ENCODE results near the gene BRF1. TPM values are rescaled to one million over a fixed set of nuclear protein-coding genes. Genes with fewer than 3 reads are reported as not detected.

BRF1 gene
- total RNA-seq, 1 experiment from 2014 or later, result 25.0 TPM

GRCh38 chr14:105161964-105162668 is 138.7 kb downstream of the BRF1 start:
- Histone ChIP-seq H3K27me3 (no peaks in the 10 kb centered on the region), H3K9me3 (no peaks in the 10 kb centered on the region), H3K36me3 (no peaks in the 10 kb centered on the region), H3K4me3 (no peak overlapping the region)
- DNase-seq, result no peak

GRCh38 chr14:105161309-105161708 is 139.5 kb downstream of the BRF1 start:
- DNase-seq, result no peak
- H3K4me3 ChIP-seq, result no peak overlapping the region
- H3K9me3 ChIP-seq, result no peaks in the 10 kb centered on the region
- H3K27me3 ChIP-seq, result no peaks in the 10 kb centered on the region
- no peaks in the 10 kb centered on the region for H3K36me3 ChIP-seq

- DNase-seq, result no peak
- no peaks in the 10 kb centered on the region for H3K36me3 ChIP-seq
- H3K27me3 ChIP-seq, result no peaks in the 10 kb centered on the region
- no peaks in the 10 kb centered on the region for H3K9me3 ChIP-seq
- H3K4me3 ChIP-seq, result no peak overlapping the region
Observed at GRCh38 chr14:105160776-105161175, 140.0 kb downstream of the BRF1 start.

- Histone ChIP-seq H3K9me3 (no peaks in the 10 kb centered on the region), H3K4me3 (no peak overlapping the region), H3K27me3 (no peaks in the 10 kb centered on the region), H3K36me3 (no peaks in the 10 kb centered on the region)
- DNase-seq, result no peak
Observed at GRCh38 chr14:105159344-105159743, 141.5 kb downstream of the BRF1 start.

Other genes with a start within 250 kb of the BRF1 start
- not detected in 2 replicates for gene GPR132, start 235.6 kb downstream of the BRF1 start, total RNA-seq (2014; rRNA removed; shearing (Covaris generic); ENCODE audit: low replicate concordance)
- 3.1 and 12.4 TPM in 2 replicates for gene JAG2, start 132.2 kb downstream of the BRF1 start, total RNA-seq (2014; rRNA removed; shearing (Covaris generic); ENCODE audit: low replicate concordance)
- gene NUDT14, start 119.7 kb downstream of the BRF1 start, total RNA-seq (2014; rRNA removed; shearing (Covaris generic); ENCODE audit: low replicate concordance), result 10.0 and 18.7 TPM in 2 replicates
- 21.3 and 25.1 TPM in 2 replicates for gene BTBD6, start 52.5 kb downstream of the BRF1 start, total RNA-seq (2014; rRNA removed; shearing (Covaris generic); ENCODE audit: low replicate concordance)
- 18.6 and 23.1 TPM in 2 replicates for gene PACS2, start 13.7 kb upstream of the BRF1 start, total RNA-seq (2014; rRNA removed; shearing (Covaris generic); ENCODE audit: low replicate concordance)
- gene TEX22, start 97.5 kb upstream of the BRF1 start, total RNA-seq (2014; rRNA removed; shearing (Covaris generic); ENCODE audit: low replicate concordance), result 0.22 and 0.63 TPM in 2 replicates
- 20.6 and 46.5 TPM in 2 replicates for gene MTA1, start 118.8 kb upstream of the BRF1 start, total RNA-seq (2014; rRNA removed; shearing (Covaris generic); ENCODE audit: low replicate concordance)
- 129 and 270 TPM in 2 replicates for gene CRIP2, start 173.8 kb upstream of the BRF1 start, total RNA-seq (2014; rRNA removed; shearing (Covaris generic); ENCODE audit: low replicate concordance)
- gene CRIP1, start 185.9 kb upstream of the BRF1 start, total RNA-seq (2014; rRNA removed; shearing (Covaris generic); ENCODE audit: low replicate concordance), result 17.3 TPM in 1 of 2 replicates, not detected in the other
- gene TEDC1, start 190.2 kb upstream of the BRF1 start, total RNA-seq (2014; rRNA removed; shearing (Covaris generic); ENCODE audit: low replicate concordance), result 29.3 and 58.1 TPM in 2 replicates
- 7.1 and 17.0 TPM in 2 replicates for gene TMEM121, start 225.6 kb upstream of the BRF1 start, total RNA-seq (2014; rRNA removed; shearing (Covaris generic); ENCODE audit: low replicate concordance)